ENCODE data around the gene STX18. TPM values are rescaled to one million over a fixed set of nuclear protein-coding genes. Genes with fewer than 3 reads are reported as not detected.

The STX18 gene
- total and polyA plus RNA-seq, 2 of the 13 experiments (the other 11 are each of a cell fraction or from before 2014, with no cell fraction given) = 23.9 to 37.1 TPM

GRCh38 chr4:4390515-4391240 lies 151.2 kb downstream of the STX18 start (continued):
- TF ChIP-seq ZBTB39 (CRISPR knock-in tag; IDR thresholded peaks at IDR 0.05) = no peak
- TF ChIP-seq ZFP36L2 (CRISPR knock-in tag; IDR thresholded peaks at IDR 0.05) = no peak
- no peak for TF ChIP-seq ZNF460 (CRISPR knock-in tag; IDR thresholded peaks at IDR 0.05; ENCODE audit: borderline replicate concordance)
- no peak for TF ChIP-seq MAFF (IDR thresholded peaks at IDR 0.05; ENCODE audit: low read depth, low read length)
- no peak for TF ChIP-seq ZNF724P (CRISPR knock-in tag; IDR thresholded peaks at IDR 0.05; ENCODE audit: borderline replicate concordance)
- no peak for TF ChIP-seq ZNF431 (CRISPR knock-in tag; IDR thresholded peaks at IDR 0.05; ENCODE audit: borderline replicate concordance, low read depth)
- no peak for TF ChIP-seq GLMP (CRISPR knock-in tag; IDR thresholded peaks at IDR 0.05; ENCODE audit: borderline replicate concordance)
- no peak for TF ChIP-seq ZNF713 (CRISPR knock-in tag; IDR thresholded peaks at IDR 0.05)
- no peak for TF ChIP-seq CAMTA2 (CRISPR knock-in tag; IDR thresholded peaks at IDR 0.05; ENCODE audit: borderline replicate concordance)
- TF ChIP-seq ZNF468 (CRISPR knock-in tag; IDR thresholded peaks at IDR 0.05) = no peak

Measured in HepG2 (cell line).